OCI-LY1 (cell line): ENCODE measurements around the gene MCF2L2.

ENCODE experiments used
- H2AFZ ChIP-seq: fragments of 200-600 bp; sonication (generic), shearing (Covaris generic); 2 replicates; pipeline ENCODE4 v1.6.0; 2014; ENCODE audit warnings: antibody characterized with exemption, mild to moderate bottlenecking, low read length
- H3F3A ChIP-seq: fragments of 200-600 bp; sonication (generic), shearing (Covaris generic); 2 replicates; pipeline ENCODE4 v1.6.0; 2014; ENCODE audit warnings: mild to moderate bottlenecking, antibody characterized with exemption, low read length, moderate library complexity; ENCODE audit not compliant: insufficient read depth
- H3K27ac ChIP-seq: fragments of 200-600 bp; sonication (generic); 2 replicates; pipeline ENCODE4 v1.5.1; 2014; ENCODE audit warnings: low read length, mixed run types, mild to moderate bottlenecking, low read depth; ENCODE audit not compliant: poor library complexity, severe bottlenecking
- H3K27me3 ChIP-seq: fragments of 200-600 bp; sonication (generic); 2 replicates; pipeline ENCODE4 v1.6.0; 2014; ENCODE audit warnings: antibody characterized with exemption, mild to moderate bottlenecking, low read length, moderate library complexity; ENCODE audit not compliant: insufficient read depth
- H3K36me3 ChIP-seq: fragments of 200-600 bp; sonication (generic); 2 replicates; pipeline ENCODE4 v1.6.1; 2014; ENCODE audit warnings: mild to moderate bottlenecking, antibody characterized with exemption, low read length, moderate library complexity, mixed read lengths; ENCODE audit not compliant: insufficient read depth
- H3K4me1 ChIP-seq: fragments of 200-600 bp; sonication (generic); 2 replicates; pipeline ENCODE4 v1.5.1; 2014; ENCODE audit warnings: mild to moderate bottlenecking, low read length, moderate library complexity; ENCODE audit not compliant: insufficient read depth, severe bottlenecking
- H3K4me2 ChIP-seq: fragments of 200-600 bp; sonication (generic), shearing (Covaris generic); 2 replicates; pipeline ENCODE4 v1.6.1; 2014; ENCODE audit warnings: low read length
- H3K4me3 ChIP-seq: fragments of 200-600 bp; sonication (generic); 2 replicates; pipeline ENCODE4 v1.5.1; 2014; ENCODE audit warnings: low read length, low read depth, mild to moderate bottlenecking, mixed read lengths; ENCODE audit not compliant: poor library complexity, severe bottlenecking
- H3K79me2 ChIP-seq: fragments of 200-600 bp; shearing (Covaris generic); 2 replicates; pipeline ENCODE4 v1.6.1; 2016; ENCODE audit warnings: mixed run types, low read length, mixed read lengths; ENCODE audit not compliant: insufficient read depth
- H3K9ac ChIP-seq: fragments of 200-600 bp; sonication (generic), shearing (Covaris generic); 2 replicates; pipeline ENCODE4 v1.6.1; 2014; ENCODE audit warnings: mild to moderate bottlenecking, low read length, mixed read lengths
- H3K9me2 ChIP-seq: fragments of 200-600 bp; sonication (generic), shearing (Covaris generic); 2 replicates; pipeline ENCODE4 v1.6.1; 2014; ENCODE audit warnings: low read depth, mild to moderate bottlenecking, low read length, mixed read lengths
- H3K9me3 ChIP-seq: fragments of 200-600 bp; shearing (Covaris generic); 2 replicates; pipeline ENCODE4 v1.6.1; 2014; ENCODE audit warnings: low read length, mixed read lengths
- H4K20me1 ChIP-seq: fragments of 200-600 bp; sonication (generic), shearing (Covaris generic); 2 replicates; pipeline ENCODE4 v1.6.0; 2016; ENCODE audit warnings: mild to moderate bottlenecking, low read length; ENCODE audit not compliant: insufficient read depth
- EZH2 ChIP-seq: fragments of 200-600 bp; sonication (generic), shearing (Covaris generic); IDR thresholded peaks from 2 replicates; pipeline ENCODE4 v1.8.0; 2017; ENCODE audit warnings: borderline replicate concordance, mixed run types, mild to moderate bottlenecking, antibody characterized with exemption, low read length, moderate library complexity, mixed read lengths
- TF ChIP-seq, protein P1 (sequence below): fragments of 200-600 bp; sonication (generic), shearing (Covaris generic); IDR thresholded peaks from 2 replicates; pipeline ENCODE4 v1.5.1; 2017; ENCODE audit warnings: mild to moderate bottlenecking, antibody characterized with exemption, low read length, moderate library complexity, mixed read lengths

The MCF2L2 gene

DNA sequence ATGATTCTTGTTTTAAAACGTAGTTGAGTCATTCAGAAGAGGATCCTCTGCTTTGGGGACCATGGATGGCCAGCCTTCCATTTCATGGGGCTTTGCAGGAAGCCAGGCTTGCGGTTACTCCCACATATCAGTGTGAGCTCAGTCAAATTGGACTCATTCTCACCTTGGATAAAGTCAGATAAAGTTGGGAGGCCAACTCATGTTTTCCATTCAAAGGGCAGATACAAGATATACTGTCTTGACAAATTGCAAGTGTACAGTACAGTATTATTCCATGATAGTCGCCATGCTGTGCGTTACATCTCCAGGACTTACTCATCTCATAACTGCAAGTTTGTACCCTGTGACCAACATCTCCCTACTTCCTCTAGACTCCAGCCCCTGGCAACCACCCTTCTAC, 200.8 kb downstream of the MCF2L2 start:
- no peak overlapping the region for H3K4me2 ChIP-seq
- H3K9ac ChIP-seq = no peak overlapping the region
- H2AFZ ChIP-seq = no peak overlapping the region
- no peak overlapping the region for H3K27ac ChIP-seq
- no peak for TF ChIP-seq EZH2
- TF ChIP-seq, protein P1, sequence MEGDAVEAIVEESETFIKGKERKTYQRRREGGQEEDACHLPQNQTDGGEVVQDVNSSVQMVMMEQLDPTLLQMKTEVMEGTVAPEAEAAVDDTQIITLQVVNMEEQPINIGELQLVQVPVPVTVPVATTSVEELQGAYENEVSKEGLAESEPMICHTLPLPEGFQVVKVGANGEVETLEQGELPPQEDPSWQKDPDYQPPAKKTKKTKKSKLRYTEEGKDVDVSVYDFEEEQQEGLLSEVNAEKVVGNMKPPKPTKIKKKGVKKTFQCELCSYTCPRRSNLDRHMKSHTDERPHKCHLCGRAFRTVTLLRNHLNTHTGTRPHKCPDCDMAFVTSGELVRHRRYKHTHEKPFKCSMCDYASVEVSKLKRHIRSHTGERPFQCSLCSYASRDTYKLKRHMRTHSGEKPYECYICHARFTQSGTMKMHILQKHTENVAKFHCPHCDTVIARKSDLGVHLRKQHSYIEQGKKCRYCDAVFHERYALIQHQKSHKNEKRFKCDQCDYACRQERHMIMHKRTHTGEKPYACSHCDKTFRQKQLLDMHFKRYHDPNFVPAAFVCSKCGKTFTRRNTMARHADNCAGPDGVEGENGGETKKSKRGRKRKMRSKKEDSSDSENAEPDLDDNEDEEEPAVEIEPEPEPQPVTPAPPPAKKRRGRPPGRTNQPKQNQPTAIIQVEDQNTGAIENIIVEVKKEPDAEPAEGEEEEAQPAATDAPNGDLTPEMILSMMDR = no peak
- no peaks in the 10 kb centered on the region for H3K9me3 ChIP-seq
- H3K4me1 ChIP-seq = no peaks in the 10 kb centered on the region
- no peaks in the 10 kb centered on the region for H3F3A ChIP-seq
- H4K20me1 ChIP-seq = no peaks in the 10 kb centered on the region
- H3K27me3 ChIP-seq = no peaks in the 10 kb centered on the region; the same call in 1 of the 2 replicates
- H3K4me3 ChIP-seq = no peak overlapping the region
- no peaks in the 10 kb centered on the region for H3K79me2 ChIP-seq
- no peaks in the 10 kb centered on the region for H3K36me3 ChIP-seq
- H3K9me2 ChIP-seq = no peaks in the 10 kb centered on the region

DNA sequence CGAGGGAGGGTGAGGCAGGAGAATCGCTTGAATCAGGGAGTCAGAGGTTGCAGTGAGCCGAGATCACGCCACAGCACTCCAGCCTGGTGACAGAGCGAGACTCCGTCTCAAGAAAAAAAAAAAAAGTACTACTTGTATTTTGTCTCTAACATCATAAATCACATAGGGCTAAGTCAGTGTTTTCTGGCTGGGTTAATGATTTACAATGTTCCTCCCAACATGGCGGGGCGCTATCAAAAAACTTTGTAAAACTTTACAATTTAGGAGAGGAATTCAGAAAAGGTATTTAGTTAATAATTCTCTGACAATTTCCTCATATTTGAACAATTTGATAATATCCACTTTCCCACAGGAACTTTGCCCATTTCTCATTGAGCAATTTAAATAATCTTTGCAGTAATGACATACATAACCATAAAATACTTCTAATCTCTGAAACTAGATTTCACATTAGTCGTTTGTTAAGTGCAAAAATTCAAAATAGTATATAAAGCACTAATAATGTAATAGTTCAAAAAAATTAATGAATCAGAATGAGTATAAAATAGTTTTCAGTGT, 202.0 kb downstream of the MCF2L2 start:
- Histone ChIP-seq H4K20me1 (no peaks in the 10 kb centered on the region), H3K9ac (no peak overlapping the region), H3K4me1 (no peaks in the 10 kb centered on the region), H2AFZ (no peak overlapping the region), H3K27ac (no peak overlapping the region), H3K9me3 (no peaks in the 10 kb centered on the region), H3K9me2 (no peaks in the 10 kb centered on the region), H3K36me3 (no peaks in the 10 kb centered on the region), H3K79me2 (no peaks in the 10 kb centered on the region), H3K4me2 (no peak overlapping the region), H3K4me3 (no peak overlapping the region), H3F3A (no peaks in the 10 kb centered on the region), H3K27me3 (no peaks in the 10 kb centered on the region)
- no peak for TF ChIP-seq EZH2
- TF ChIP-seq, protein P1 = no peak

DNA sequence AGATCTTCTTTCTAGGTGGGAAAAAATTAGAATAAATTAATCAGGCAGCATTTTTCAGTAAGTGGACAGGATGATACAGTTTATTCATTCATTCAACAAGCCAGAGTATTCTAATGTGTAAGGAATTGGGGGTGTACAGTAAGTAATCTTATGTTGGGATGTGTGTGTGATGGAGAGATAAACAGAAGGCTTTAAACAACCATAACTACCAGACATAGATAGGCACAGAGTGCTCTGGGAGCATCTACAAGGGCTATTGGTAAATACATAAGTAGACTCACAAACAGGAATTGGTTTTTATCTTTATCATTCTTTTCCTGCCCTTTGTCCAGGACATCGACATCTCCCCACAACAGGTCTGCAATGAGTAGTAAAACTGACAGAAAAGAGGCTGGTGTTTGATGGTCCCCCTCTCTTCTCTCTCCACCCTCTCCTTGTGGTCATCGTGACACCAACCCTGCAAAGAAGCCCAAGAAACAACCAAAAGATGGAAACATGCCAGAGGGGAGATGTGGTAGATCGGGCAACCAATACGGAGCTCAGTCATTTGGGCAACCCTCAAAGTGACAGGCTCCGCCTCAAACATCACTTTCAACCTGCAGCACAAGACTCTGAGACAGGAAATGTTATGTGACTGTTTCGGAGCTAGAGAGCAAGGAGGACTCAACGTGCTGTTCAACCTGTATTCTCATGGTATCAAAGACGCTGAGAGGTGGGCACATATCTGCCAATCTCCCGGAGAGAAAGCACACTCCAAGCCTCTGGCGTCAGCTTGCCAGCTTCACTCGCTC, 204.0 kb downstream of the MCF2L2 start:
- H3K4me1 ChIP-seq = no peaks in the 10 kb centered on the region

More for the DNA sequence above, 204.0 kb downstream of the MCF2L2 start:
- TF ChIP-seq, protein P1 = no peak
- TF ChIP-seq EZH2 = no peak
- Histone ChIP-seq H3K79me2 (no peaks in the 10 kb centered on the region), H3K9me3 (no peaks in the 10 kb centered on the region), H3K27me3 (no peaks in the 10 kb centered on the region), H3K4me3 (no peak overlapping the region), H3K4me2 (no peak overlapping the region), H3K9ac (no peak overlapping the region), H4K20me1 (no peaks in the 10 kb centered on the region), H3K27ac (no peak overlapping the region), H2AFZ (no peak overlapping the region), H3F3A (no peaks in the 10 kb centered on the region), H3K9me2 (no peaks in the 10 kb centered on the region), H3K36me3 (no peaks in the 10 kb centered on the region)
